H9 (cell line): ENCODE measurements around the gene MYDGF. TPM values are rescaled to one million over a fixed set of nuclear protein-coding genes. Genes with fewer than 3 reads are reported as not detected.

Experiments used
- DNase-seq: peaks from one replicate; pipeline ENCODE4 v3.0.0-alpha.2; 2017
- H2AFZ ChIP-seq: one replicate; pipeline ENCODE4 v1.6.1; 2013; ENCODE audit warnings: mild to moderate bottlenecking, low read length, control low read depth, moderate library complexity
- H2AK5ac ChIP-seq: 2 replicates; pipeline ENCODE4 v1.6.1; 2013; ENCODE audit warnings: low read length, control low read depth, mixed read lengths; ENCODE audit not compliant: insufficient read length
- H2BK120ac ChIP-seq: one replicate; pipeline ENCODE4 v1.6.1; 2013; ENCODE audit warnings: low read depth, mild to moderate bottlenecking, low read length, control low read depth, inconsistent platforms; ENCODE audit not compliant: poor library complexity, severe bottlenecking
- H2BK12ac ChIP-seq: 2 replicates; pipeline ENCODE4 v1.6.1; 2013; ENCODE audit warnings: low read length, control low read depth, mixed read lengths, low read depth; ENCODE audit not compliant: insufficient read length
- H2BK15ac ChIP-seq: 2 replicates; pipeline ENCODE4 v1.6.1; 2013; ENCODE audit warnings: low read depth, low read length, control low read depth
- H2BK20ac ChIP-seq: one replicate; pipeline ENCODE4 v1.6.1; 2013; ENCODE audit warnings: low read depth, mild to moderate bottlenecking, low read length, control low read depth, inconsistent platforms; ENCODE audit not compliant: poor library complexity, severe bottlenecking
- H2BK5ac ChIP-seq: 2 replicates; pipeline ENCODE4 v1.6.1; 2013; ENCODE audit warnings: low read length, control low read depth, mixed read lengths; ENCODE audit not compliant: insufficient read length
- H3K14ac ChIP-seq: 2 replicates; pipeline ENCODE4 v1.6.1; 2013; ENCODE audit warnings: low read length, control low read depth; ENCODE audit not compliant: insufficient read depth
- H3K18ac ChIP-seq: 2 replicates; pipeline ENCODE4 v1.6.1; 2013; ENCODE audit warnings: low read depth, mild to moderate bottlenecking, mixed read lengths, low read length, control low read depth; ENCODE audit not compliant: insufficient read length
- H3K23ac ChIP-seq: 2 replicates; pipeline ENCODE4 v1.6.1; 2013; ENCODE audit warnings: low read length, control low read depth, mixed read lengths, low read depth; ENCODE audit not compliant: insufficient read length
- H3K23me2 ChIP-seq: 2 replicates; pipeline ENCODE4 v1.6.1; 2013; ENCODE audit warnings: low read depth, mild to moderate bottlenecking, mixed read lengths, low read length, control low read depth; ENCODE audit not compliant: insufficient read length, poor library complexity, severe bottlenecking
- H3K27ac ChIP-seq: 2 replicates; pipeline ENCODE4 v1.5.1; 2013; ENCODE audit warnings: low read length, control low read depth, mixed read lengths, low read depth; ENCODE audit not compliant: insufficient read length
- H3K27me3 ChIP-seq: 2 replicates; pipeline ENCODE4 v1.6.1; 2013; ENCODE audit warnings: low read length, control low read depth, inconsistent platforms; ENCODE audit not compliant: insufficient read depth
- H3K4ac ChIP-seq: 2 replicates; pipeline ENCODE4 v1.6.1; 2013; ENCODE audit warnings: low read depth, mild to moderate bottlenecking, control low read depth, inconsistent platforms, low read length, moderate library complexity
- H3K4me1 ChIP-seq: 2 replicates; pipeline ENCODE4 v1.6.1; 2013; ENCODE audit warnings: low read length, control low read depth, inconsistent platforms; ENCODE audit not compliant: insufficient read depth
- H3K4me2 ChIP-seq: 2 replicates; pipeline ENCODE4 v1.6.1; 2013; ENCODE audit warnings: low read length, control low read depth, mixed read lengths; ENCODE audit not compliant: insufficient read length, insufficient read depth
- H3K56ac ChIP-seq: 2 replicates; pipeline ENCODE4 v1.6.1; 2013; ENCODE audit warnings: low read depth, mild to moderate bottlenecking, mixed read lengths, low read length, control low read depth; ENCODE audit not compliant: insufficient read length
- H3K79me1 ChIP-seq: 2 replicates; pipeline ENCODE4 v1.6.1; 2013; ENCODE audit warnings: low read depth, mild to moderate bottlenecking, moderate library complexity, low read length, control low read depth, inconsistent platforms; ENCODE audit not compliant: insufficient read depth, poor library complexity, severe bottlenecking
- H3K79me2 ChIP-seq: 2 replicates; pipeline ENCODE4 v1.6.1; 2013; ENCODE audit warnings: low read length, control low read depth, inconsistent platforms; ENCODE audit not compliant: insufficient read depth
- H3K9ac ChIP-seq: 2 replicates; pipeline ENCODE4 v1.6.1; 2013; ENCODE audit warnings: low read length, control low read depth, mixed read lengths; ENCODE audit not compliant: insufficient read length; ENCODE audit errors: extremely low read depth
- H3K9me3 ChIP-seq: one replicate; pipeline ENCODE4 v1.6.1; 2013; ENCODE audit warnings: low read depth, low read length, inconsistent platforms; ENCODE audit not compliant: control insufficient read depth
- H3T11ph ChIP-seq: one replicate; pipeline ENCODE4 v1.6.1; 2013; ENCODE audit warnings: mild to moderate bottlenecking, low read length, control low read depth, inconsistent platforms
- H4K20me1 ChIP-seq: one replicate; pipeline ENCODE4 v1.6.1; 2013; ENCODE audit not compliant: control insufficient read depth, insufficient read length, insufficient read depth
- H4K5ac ChIP-seq: 2 replicates; pipeline ENCODE4 v1.6.1; 2013; ENCODE audit warnings: low read depth, mild to moderate bottlenecking, mixed read lengths, low read length, control low read depth; ENCODE audit not compliant: insufficient read length
- H4K8ac ChIP-seq: replicated peaks from 2 replicates; pipeline ENCODE4 v1.6.1; 2013; ENCODE audit warnings: low read length, control low read depth, mixed read lengths, low read depth; ENCODE audit not compliant: insufficient read length
- H4K91ac ChIP-seq: 2 replicates; pipeline ENCODE4 v1.6.1; 2013; ENCODE audit warnings: low read depth, mild to moderate bottlenecking, moderate library complexity, mixed read lengths, low read length, control low read depth; ENCODE audit not compliant: insufficient read length
- H3K27ac Mint-ChIP-seq, 3 experiments: 2 replicates in 2 of 3; 3 replicates in 1 of 3; pipeline ENCODE4 v1.8.0; 2020 to 2021; ENCODE audit warnings: mixed read lengths in 3 of 3, mild to moderate bottlenecking in 1 of 3, moderate library complexity in 1 of 3
- H3K27me3 Mint-ChIP-seq: 2 replicates; pipeline ENCODE4 v1.8.0; 2021; ENCODE audit warnings: low read depth, mild to moderate bottlenecking, moderate library complexity, mixed read lengths
- H3K36me3 Mint-ChIP-seq, 3 experiments: 2 replicates in 2 of 3; 3 replicates in 1 of 3; pipeline ENCODE4 v1.8.0; 2020 to 2021; ENCODE audit warnings: low read depth in 3 of 3, mixed read lengths in 3 of 3; ENCODE audit not compliant: insufficient read depth in 1 of 3
- H3K4me1 Mint-ChIP-seq, 2 experiments: 2 replicates each; pipeline ENCODE4 v1.8.0; 2020; ENCODE audit warnings: mixed read lengths in 2 of 2
- H3K4me3 Mint-ChIP-seq, 2 experiments: 2 replicates in 1 of 2; 3 replicates in 1 of 2; pipeline ENCODE4 v1.8.0; 2020 to 2021; ENCODE audit warnings: mild to moderate bottlenecking in 2 of 2, mixed read lengths in 2 of 2, moderate library complexity in 1 of 2
- H3K9me3 Mint-ChIP-seq, 2 experiments: 2 replicates in 1 of 2; 3 replicates in 1 of 2; pipeline ENCODE4 v1.8.0; 2020; ENCODE audit warnings: mild to moderate bottlenecking in 2 of 2, mixed read lengths in 2 of 2, moderate library complexity in 1 of 2
- WGBS: extraction: QIAGEN DNeasy Blood & Tissue Kit; methylation state at CpG from one replicate; pipeline ENCODE4 v1.1.7; 2013; ENCODE audit warnings: missing lambda C conversion rate, low lambda C conversion rate, mixed read lengths; ENCODE audit not compliant: insufficient read length; ENCODE audit errors: extremely low coverage; 5-methylcytosine and 5-hydroxymethylcytosine counted together
- total RNA-seq: library from RNA; stranded (reverse); gene quantifications from 2 replicates; pipeline ENCODE4 v1.2.1, GENCODE V29; 2021
- TF ChIP-seq, protein P1 (sequence below): fragments of 200-600 bp; sonication (generic); conservative IDR thresholded peaks from 3 replicates; pipeline ENCODE4 v1.8.0; 2021; ENCODE audit warnings: antibody characterized with exemption, mild to moderate bottlenecking

MYDGF gene
- total RNA-seq, 1 experiment from 2014 or later, result 43.4 TPM

DNA sequence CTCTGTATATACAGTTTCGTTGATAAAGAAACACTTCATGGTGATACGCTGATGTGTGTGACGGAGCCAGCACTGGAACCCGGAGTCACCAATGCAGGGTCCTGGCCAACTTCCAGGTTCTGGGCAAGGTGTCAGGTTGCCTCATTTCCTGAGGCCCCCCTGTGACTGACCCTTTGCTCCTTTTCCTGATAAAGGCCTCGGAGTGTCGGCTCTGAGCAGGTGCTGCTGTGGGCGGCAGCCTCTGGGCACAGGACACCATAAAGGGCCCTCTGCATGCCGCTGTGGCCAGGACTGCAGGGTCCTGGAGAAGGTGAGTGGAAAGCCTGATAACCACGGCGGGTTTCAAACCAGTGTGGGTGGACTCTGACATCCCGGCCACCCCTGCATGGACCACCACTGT lies 17.3 kb upstream of the MYDGF start:
- Mint-ChIP-seq H3K4me3 (no peak overlapping the region), H3K4me1 (no peaks in the 10 kb centered on the region), H3K27me3 (no peaks in the 10 kb centered on the region), H3K36me3 (peaks cover 20 to 57% (median 23%) of the 10 kb centered on the region in 3 experiments), H3K9me3 (no peaks in the 10 kb centered on the region), H3K27ac (no peak overlapping the region)
- TF ChIP-seq, protein P1, sequence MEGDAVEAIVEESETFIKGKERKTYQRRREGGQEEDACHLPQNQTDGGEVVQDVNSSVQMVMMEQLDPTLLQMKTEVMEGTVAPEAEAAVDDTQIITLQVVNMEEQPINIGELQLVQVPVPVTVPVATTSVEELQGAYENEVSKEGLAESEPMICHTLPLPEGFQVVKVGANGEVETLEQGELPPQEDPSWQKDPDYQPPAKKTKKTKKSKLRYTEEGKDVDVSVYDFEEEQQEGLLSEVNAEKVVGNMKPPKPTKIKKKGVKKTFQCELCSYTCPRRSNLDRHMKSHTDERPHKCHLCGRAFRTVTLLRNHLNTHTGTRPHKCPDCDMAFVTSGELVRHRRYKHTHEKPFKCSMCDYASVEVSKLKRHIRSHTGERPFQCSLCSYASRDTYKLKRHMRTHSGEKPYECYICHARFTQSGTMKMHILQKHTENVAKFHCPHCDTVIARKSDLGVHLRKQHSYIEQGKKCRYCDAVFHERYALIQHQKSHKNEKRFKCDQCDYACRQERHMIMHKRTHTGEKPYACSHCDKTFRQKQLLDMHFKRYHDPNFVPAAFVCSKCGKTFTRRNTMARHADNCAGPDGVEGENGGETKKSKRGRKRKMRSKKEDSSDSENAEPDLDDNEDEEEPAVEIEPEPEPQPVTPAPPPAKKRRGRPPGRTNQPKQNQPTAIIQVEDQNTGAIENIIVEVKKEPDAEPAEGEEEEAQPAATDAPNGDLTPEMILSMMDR, result no peak
- no peak overlapping the region for H4K91ac ChIP-seq
- no peak overlapping the region for H4K8ac ChIP-seq
- no peak overlapping the region for H3K14ac ChIP-seq
- no peak overlapping the region for H2BK15ac ChIP-seq
- H2AFZ ChIP-seq, result no peak overlapping the region
- no peaks in the 10 kb centered on the region for H3K23me2 ChIP-seq
- no peaks in the 10 kb centered on the region for H4K20me1 ChIP-seq
- no peaks in the 10 kb centered on the region for H3K27me3 ChIP-seq
- no peak overlapping the region for H4K5ac ChIP-seq
- H3K9ac ChIP-seq, result no peak overlapping the region
- WGBS, result no CpG with 5 or more reads among the region's 11 CpGs
- DNase-seq, result no peak
- H3K4me2 ChIP-seq, result no peak overlapping the region
- H3K27ac ChIP-seq, result no peak overlapping the region
- no peak overlapping the region for H2AK5ac ChIP-seq
- H3K4ac ChIP-seq, result no peak overlapping the region
- H2BK5ac ChIP-seq, result no peak overlapping the region
- no peak overlapping the region for H3K23ac ChIP-seq
- no peak overlapping the region for H3K56ac ChIP-seq
- H2BK20ac ChIP-seq, result no peak overlapping the region
- no peak overlapping the region for H2BK12ac ChIP-seq
- no peaks in the 10 kb centered on the region for H3K4me1 ChIP-seq
- H3K9me3 ChIP-seq, result no peaks in the 10 kb centered on the region
- no peaks in the 10 kb centered on the region for H3K79me2 ChIP-seq
- no peaks in the 10 kb centered on the region for H3K79me1 ChIP-seq
- H3T11ph ChIP-seq, result no peak overlapping the region
- no peak overlapping the region for H3K18ac ChIP-seq
- no peak overlapping the region for H2BK120ac ChIP-seq
